Right ventricle myocardium inferior (tissue), 1 donor: Measurements from ENCODE around the gene SPTBN4. TPM values are rescaled to one million over a fixed set of nuclear protein-coding genes. Genes with fewer than 3 reads are reported as not detected.
"Not testable (repeated sequence)": the region's sequence is repeated elsewhere in the genome, so short reads cannot be mapped to it uniquely, and the experiment has no call there.

ENCODE experiments used
- ATAC-seq: fragments of 200-7000 bp; cut with Tn5 transposase; one replicate; pipeline ENCODE4 v1.9.1; 2020; ENCODE audit warnings: mild to moderate bottlenecking, moderate library complexity
- DNase-seq: peaks from one replicate; pipeline ENCODE4 v3.0.0; 2021; ENCODE audit errors: missing footprints
- intact Hi-C: fragments of 100-400 bp; cut with DNase I; formaldehyde crosslinking; loops from one replicate; pipeline ENCODE4 v1.11.0; 2022
- total RNA-seq: library from RNA; stranded (reverse); fragmentation: NEBNext Ultra II Directional; extraction: Animal tissue kit (Norgen Biotek cat#: 25700); gene quantifications from one replicate; pipeline ENCODE4 v1.2.1, GENCODE V29; 2021
- donor health status: DM: no; HTN: yes; CAD: no; lungs with severe emphysema.

The SPTBN4 gene
- total RNA-seq, 1 donor from 2014 or later: 5.1 TPM

GRCh38 chr19:40588926-40589569 lies 122.2 kb downstream of the SPTBN4 start:
- intact Hi-C loops: no loop called here

DNA sequence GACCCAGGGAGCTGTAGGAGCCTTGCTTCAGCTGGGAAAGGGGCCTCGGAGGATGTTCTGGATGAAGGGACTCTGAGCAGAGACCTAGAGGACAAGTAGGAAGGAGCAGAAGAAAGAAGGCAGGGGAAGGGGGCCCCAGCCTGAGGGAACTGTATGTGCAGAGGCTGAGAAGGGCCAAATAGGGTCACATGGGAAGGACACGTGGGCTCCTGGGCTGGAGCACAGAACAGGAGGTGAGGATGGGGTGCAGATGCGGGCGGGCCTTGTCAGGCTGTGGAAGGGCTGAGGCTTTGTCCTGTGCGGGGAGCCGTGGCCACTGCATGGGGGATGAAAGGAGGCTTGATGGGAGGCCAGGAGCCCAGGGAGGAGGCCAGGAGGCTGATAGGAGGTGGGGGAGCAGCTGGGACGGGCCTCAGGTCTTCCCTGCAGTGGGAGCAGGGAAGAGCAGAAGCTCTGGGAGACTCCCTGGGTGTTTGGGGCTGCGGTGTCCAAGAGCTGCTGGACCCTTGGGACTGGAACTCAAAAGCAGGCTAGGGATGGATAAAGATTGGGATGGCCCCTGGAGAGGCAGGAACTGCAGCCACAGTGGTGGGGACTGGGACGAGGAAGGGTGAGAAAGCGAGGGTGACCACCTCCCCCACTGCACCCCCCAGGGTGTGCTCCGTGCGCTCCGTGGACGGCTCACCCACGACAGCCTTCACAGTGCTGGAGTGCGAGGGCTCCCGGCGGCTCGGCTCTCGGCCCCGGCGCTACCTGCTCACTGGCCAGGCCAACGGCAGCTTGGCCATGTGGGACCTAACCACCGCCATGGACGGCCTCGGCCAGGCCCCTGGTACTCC lies 123.0 kb downstream of the SPTBN4 start:
- ATAC-seq (no peak), DNase-seq (peak; percentile 21)

More at GRCh38 chr19:40588926-40589569, 122.2 kb downstream of the SPTBN4 start:
- DNase-seq (peak; percentile 55), ATAC-seq (no peak)

GRCh38 chr19:40590464-40591265 lies 123.9 kb downstream of the SPTBN4 start:
- DNase-seq (peak; percentile 60), ATAC-seq (no peak)
- intact Hi-C loops: no loop called here

More for the DNA sequence above, 123.0 kb downstream of the SPTBN4 start:
- intact Hi-C loops: no loop called here

- DNase-seq, ATAC-seq: not testable (repeated sequence)
- intact Hi-C loops: loop anchor here (2.0 kb wide), 1 partner anchor 43 kb away; no protein-coding TSS in a partner anchor
Observed at GRCh38 chr19:40591724-40592123, 124.9 kb downstream of the SPTBN4 start.

GRCh38 chr19:40592170-40592569 lies 125.4 kb downstream of the SPTBN4 start:
- no peak for ATAC-seq

DNA sequence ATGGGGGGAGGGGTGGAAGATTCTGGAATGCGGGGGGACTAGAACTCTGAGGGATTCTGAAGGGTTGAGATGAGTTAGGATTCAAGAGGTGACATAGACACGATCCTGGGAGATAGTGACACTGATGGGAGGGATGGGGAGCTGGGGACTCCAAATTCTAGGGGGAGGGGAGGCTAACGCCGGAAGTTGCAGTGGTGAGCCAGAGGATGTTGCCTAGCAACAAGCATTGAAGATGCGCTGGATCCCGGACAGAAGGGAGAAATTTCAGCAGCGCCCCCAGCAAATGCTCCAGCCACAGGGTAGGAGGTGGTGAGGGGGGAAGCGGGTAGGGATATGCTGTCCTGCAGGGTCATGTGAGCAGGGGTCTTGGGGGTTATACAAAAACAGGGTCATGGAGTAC lies 127.5 kb downstream of the SPTBN4 start:
- intact Hi-C loops: no loop called here
- no peak for ATAC-seq
- DNase-seq: no peak

More at GRCh38 chr19:40592170-40592569, 125.4 kb downstream of the SPTBN4 start:
- DNase-seq: no peak
- intact Hi-C loops: loop anchor here (2.0 kb wide), 1 partner anchor 43 kb away; no protein-coding TSS in a partner anchor

DNA sequence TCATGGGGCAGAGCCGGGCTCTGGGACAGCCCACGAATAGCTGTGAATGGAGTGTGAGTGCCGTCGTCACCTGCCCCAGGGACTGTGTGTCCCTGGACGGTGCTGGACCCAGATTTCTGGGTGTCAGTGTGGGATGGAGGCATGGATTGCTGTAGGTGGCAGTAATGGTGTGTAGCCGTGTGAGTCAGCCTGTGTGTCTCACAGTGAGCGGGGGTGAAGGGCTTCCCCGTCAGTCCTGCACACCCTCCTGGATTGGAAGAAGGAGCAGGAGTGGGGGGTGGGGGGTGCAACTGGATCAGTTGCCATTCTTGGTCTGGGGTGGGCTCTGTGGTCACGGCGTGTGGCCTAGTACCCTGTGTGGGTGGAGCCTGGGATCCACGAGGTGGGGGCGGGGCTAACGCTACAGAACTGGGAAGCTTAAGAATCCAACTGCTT lies 127.9 kb downstream of the SPTBN4 start:
- intact Hi-C loops: loop anchor here (5.0 kb wide), 1 partner anchor 127 kb away; the partner anchor contains the start of genes BLVRB and SPTBN4
- no peak for ATAC-seq
- DNase-seq: no peak

- DNase-seq: peak; percentile 84
- intact Hi-C loops: loop anchor here (2.0 to 5.0 kb wide), 2 partner anchors 20 to 129 kb away; partner anchors contain the start of genes BLVRB, SHKBP1 and SPTBN4
- ATAC-seq: peak; percentile 41
Observed at GRCh38 chr19:40596608-40597328, 130.0 kb downstream of the SPTBN4 start.

DNA sequence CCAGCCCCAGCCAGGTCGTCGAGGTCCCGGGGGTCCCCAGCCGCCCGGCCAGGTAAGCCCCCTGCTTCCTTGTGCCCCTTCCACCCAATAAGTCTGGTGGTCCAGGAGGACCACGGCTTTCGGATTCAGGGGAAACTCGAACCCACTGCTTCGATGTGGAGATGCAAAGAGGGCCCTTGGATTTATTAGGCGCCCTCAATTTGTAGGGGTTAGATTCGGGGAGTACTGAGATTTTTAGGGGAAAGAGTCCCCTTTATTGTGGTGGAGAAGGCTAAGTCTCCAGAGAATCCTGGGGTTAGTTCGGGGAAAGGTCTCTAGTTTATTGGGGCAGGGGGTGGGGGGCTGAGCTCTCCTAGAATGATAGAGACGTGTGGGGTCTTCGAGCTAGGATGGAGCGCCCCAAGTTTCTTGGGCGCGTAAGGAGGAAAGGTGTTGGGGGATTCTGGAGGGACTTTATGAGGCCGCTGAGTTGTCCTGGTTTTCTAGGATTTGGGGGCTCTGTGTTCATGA lies 130.6 kb downstream of the SPTBN4 start:
- DNase-seq (peak; percentile 9), ATAC-seq (no peak)
- intact Hi-C loops: loop anchor here (2.0 to 5.0 kb wide), 2 partner anchors 21 to 130 kb away; partner anchors contain the start of genes BLVRB, SHKBP1 and SPTBN4

DNA sequence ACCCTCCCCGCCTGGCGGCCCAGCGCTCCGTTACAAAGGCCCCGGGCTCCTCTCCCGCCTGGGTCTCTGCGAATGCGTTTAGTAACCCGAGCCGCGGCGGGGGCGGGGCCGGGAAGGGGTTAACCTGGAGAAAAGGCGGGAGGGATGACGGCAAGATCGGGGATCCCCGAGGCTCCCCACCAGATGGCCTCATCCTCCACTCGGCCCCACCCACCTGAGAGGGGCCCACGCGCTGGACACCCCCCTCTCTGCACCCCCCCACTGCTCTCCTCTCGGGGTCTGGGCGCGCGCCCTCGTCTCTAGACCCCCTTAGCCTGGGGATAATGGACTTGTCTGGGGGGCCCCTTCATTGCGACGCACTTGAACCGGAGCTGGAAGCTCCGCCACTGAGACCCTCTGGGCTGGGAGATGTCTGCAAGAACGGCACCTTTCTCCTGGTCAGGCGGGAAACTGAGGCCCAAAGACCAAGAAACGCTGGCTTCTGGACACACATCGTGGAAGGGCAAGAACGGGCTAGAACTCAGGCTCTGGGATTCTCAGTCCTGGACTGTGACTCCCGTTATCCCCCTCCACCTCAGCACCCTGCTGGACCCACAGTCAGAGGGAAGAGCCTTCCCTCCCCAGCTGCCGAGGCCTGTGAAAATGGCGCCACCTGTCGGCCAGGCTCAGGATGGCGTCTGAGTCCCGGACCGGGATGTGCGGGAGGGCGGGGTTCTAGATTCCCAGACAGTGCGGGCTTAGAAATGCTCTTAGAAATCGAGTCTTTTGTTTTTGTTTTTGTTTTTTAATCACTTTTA lies 131.5 kb downstream of the SPTBN4 start:
- intact Hi-C loops: loop anchor here (1.0 to 5.0 kb wide), 3 partner anchors 69 to 294 kb away; partner anchors contain the start of genes BLVRB and SPTBN4

DNA sequence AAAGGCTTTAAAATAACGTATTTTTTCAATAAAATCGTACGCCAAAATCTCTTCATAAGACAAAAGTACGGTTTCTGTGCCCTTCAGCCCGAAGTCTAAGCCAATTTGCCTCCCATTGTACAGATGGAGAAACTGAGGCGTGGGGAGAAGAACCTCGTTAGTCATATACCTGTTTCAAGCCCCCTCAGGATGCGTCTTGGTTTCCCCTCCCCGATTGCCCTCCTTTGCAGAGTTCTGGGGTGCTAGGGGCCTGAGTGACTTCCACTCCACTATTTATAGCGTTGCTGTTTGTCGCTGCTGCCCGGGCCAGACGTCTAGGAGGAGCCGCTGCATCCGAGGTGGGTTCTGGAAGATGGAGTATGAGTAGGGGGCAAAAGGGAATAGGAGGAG lies 132.1 kb downstream of the SPTBN4 start:
- no peak for ATAC-seq
- intact Hi-C loops: loop anchor here (1.0 to 5.0 kb wide), 3 partner anchors 70 to 294 kb away; partner anchors contain the start of genes BLVRB and SPTBN4
- no peak for DNase-seq

More for the DNA sequence above, 131.5 kb downstream of the SPTBN4 start:
- peak; percentile 63 for ATAC-seq
- DNase-seq: peak; percentile 94

DNA sequence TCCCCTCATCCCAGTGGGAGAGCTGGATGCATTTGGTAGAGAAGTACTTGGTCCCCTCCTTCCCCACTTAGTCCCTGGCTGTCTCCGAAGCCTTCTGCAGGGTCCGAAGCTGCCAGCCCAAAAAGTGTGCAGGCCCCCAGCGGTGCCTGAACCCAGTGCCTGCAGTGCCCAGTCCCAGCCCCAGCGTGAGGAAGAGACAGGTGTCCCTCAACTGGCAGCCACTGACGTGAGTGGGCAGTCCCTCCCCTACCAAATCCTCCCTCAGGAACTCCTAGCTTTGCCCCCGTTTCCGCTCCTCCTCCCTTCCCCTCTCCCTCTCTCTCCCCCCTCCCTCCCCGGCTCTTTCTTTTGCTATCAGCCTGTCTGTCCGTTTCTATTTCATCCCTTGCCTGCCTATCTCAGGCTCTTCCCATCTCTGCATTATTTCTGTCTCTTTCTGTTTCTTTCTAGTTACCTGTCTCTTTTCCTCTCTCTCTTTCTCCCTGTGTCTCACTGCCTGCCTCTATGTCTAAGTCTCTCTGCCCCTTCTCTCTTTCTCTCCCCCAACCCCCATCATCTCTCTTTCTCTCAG lies 132.6 kb downstream of the SPTBN4 start:
- intact Hi-C loops: loop anchor here (2.0 to 5.0 kb wide), 2 partner anchors 132 to 295 kb away; partner anchors contain the start of genes BLVRB and SPTBN4
- DNase-seq (peak; percentile 57), ATAC-seq (no peak)

- no peak for ATAC-seq
- peak; percentile 77 for DNase-seq
- intact Hi-C loops: loop anchor here (2.0 to 5.0 kb wide), 4 partner anchors 117 to 295 kb away; partner anchors contain the start of genes BLVRB, COQ8B, ITPKC and PRX
Observed at GRCh38 chr19:40599902-40600569, 133.2 kb downstream of the SPTBN4 start.

DNA sequence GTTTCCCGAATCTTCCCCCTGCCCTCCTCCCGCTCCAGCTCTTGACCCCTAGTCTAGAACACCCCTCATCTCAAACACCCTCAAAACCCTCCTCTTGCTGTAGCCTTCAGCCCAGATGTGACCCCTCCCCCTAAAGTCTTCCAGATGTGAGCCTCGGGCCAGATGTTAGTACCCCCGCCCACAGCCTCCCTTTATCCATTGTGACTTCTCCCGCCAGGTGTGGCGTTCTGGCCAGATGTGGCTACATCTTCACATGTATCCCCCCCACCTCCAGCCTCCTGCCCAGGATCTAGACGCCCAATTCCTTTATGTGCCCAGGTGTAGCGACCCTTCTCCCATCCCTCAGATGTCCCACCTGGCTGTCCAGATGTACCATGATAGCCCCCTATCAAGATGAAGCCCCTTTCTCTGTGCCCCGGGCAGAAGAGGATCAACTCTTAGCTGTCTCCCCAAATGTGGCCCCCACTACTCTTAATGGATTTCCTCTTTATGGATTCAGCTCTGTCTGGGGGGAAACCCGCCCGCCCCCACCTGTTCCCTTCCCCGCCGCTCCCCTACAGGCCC lies 133.9 kb downstream of the SPTBN4 start:
- DNase-seq: peak; percentile 11
- intact Hi-C loops: loop anchor here (5.0 kb wide), 2 partner anchors 117 to 188 kb away; partner anchors contain the start of genes COQ8B, ITPKC and PRX
- ATAC-seq: no peak
